ENCODE results near the gene BMPR2. TPM values are rescaled to one million over a fixed set of nuclear protein-coding genes. Genes with fewer than 3 reads are reported as not detected.
"Not testable (repeated sequence)": the region's sequence is repeated elsewhere in the genome, so short reads cannot be mapped to it uniquely, and the experiment has no call there.

Gene BMPR2
- total RNA-seq, 1 donor from 2014 or later, result 47.9 TPM

- no peaks in the 10 kb centered on the region for H3K36me3 ChIP-seq
Observed at GRCh38 chr2:202355993-202356505, 20.1 kb upstream of the BMPR2 start.

GRCh38 chr2:202358924-202359323 lies 17.2 kb upstream of the BMPR2 start:
- H3K4me3 ChIP-seq; H3K9me3 ChIP-seq; H3K27ac ChIP-seq; H3K4me1 ChIP-seq; intact Hi-C loops (cut with DNase I); H3K36me3 ChIP-seq; H3K27me3 ChIP-seq; DNase-seq (ENCODE audit: extremely low spot score in 2 of 2): not testable (repeated sequence)

More at GRCh38 chr2:202355993-202356505, 20.1 kb upstream of the BMPR2 start:
- H3K9me3 ChIP-seq, result no peaks in the 10 kb centered on the region
- no peaks in the 10 kb centered on the region for H3K27me3 ChIP-seq
- DNase-seq (ENCODE audit: extremely low spot score in 2 of 2), result no peak
- no peaks in the 10 kb centered on the region for H3K4me1 ChIP-seq
- intact Hi-C loops (cut with DNase I), result no loop called here
- H3K27ac ChIP-seq, result no peak overlapping the region
- TF ChIP-seq CTCF (IDR thresholded peaks at IDR 0.05) (no peak), POLR2A (IDR thresholded peaks at IDR 0.05) (no peak), POLR2AphosphoS5 (IDR thresholded peaks at IDR 0.05; ENCODE audit: insufficient read depth in 1 of 2, low read depth in 1 of 2) (no peak)
- H3K4me3 ChIP-seq, result no peak overlapping the region

DNA sequence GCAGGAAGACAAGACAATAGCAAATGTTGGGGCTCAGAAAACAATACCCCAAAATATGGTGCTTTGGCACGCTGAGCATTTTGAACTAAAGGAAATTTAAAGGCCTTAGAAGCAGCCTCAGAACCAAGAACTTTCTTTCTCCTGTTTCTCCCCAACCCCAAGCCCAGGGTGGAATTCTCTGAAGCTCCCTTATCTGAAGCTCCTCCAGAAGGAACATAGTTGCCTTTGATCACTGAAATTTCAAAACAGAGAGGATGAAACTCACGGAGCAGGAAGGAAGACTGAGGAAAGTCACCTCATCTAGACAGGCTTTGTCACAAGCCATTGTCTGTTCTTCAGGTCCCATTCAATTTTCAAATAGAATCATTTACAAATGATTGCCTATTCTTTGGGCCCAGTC lies 15.5 kb upstream of the BMPR2 start:
- TF ChIP-seq POLR2A (IDR thresholded peaks at IDR 0.05) (no peak), CTCF (IDR thresholded peaks at IDR 0.05) (no peak), POLR2AphosphoS5 (IDR thresholded peaks at IDR 0.05; ENCODE audit: insufficient read depth in 1 of 2, low read depth in 1 of 2) (no peak)
- Histone ChIP-seq H3K27me3 (no peaks in the 10 kb centered on the region), H3K4me3 (no peak overlapping the region), H3K27ac (no peak overlapping the region), H3K36me3 (no peaks in the 10 kb centered on the region), H3K4me1 (no peaks in the 10 kb centered on the region), H3K9me3 (no peaks in the 10 kb centered on the region)
- intact Hi-C loops (cut with DNase I), result no loop called here
- no peak for DNase-seq (ENCODE audit: extremely low spot score in 2 of 2)

DNA sequence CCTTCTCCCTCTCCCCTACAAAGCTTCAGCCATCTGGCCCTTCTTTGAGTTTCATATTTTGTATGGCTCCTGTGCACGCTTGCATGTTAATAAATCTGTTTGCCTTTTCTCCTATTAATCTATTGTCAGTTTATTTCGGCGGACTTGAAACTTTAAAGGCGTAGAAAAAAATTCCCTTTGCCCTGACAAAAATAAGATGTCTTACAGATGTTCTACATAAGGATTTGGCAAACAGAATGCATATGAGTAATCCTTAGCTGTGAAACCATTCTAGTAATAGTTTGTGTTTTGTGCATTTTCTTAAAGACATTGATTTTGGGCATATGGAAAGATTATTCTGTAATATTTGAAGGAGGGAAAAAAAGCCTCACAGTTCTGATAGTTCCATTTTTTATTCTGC lies 15.0 kb upstream of the BMPR2 start:
- Histone ChIP-seq H3K4me3 (no peak overlapping the region), H3K27ac (no peak overlapping the region), H3K4me1 (no peaks in the 10 kb centered on the region), H3K27me3 (no peaks in the 10 kb centered on the region), H3K36me3 (no peaks in the 10 kb centered on the region), H3K9me3 (no peaks in the 10 kb centered on the region)
- DNase-seq (ENCODE audit: extremely low spot score in 2 of 2), result no peak
- TF ChIP-seq POLR2A (IDR thresholded peaks at IDR 0.05), result no peak
- no peak for TF ChIP-seq POLR2AphosphoS5 (IDR thresholded peaks at IDR 0.05; ENCODE audit: insufficient read depth in 1 of 2, low read depth in 1 of 2)
- TF ChIP-seq CTCF (IDR thresholded peaks at IDR 0.05), result no peak
- intact Hi-C loops (cut with DNase I), result no loop called here

DNA sequence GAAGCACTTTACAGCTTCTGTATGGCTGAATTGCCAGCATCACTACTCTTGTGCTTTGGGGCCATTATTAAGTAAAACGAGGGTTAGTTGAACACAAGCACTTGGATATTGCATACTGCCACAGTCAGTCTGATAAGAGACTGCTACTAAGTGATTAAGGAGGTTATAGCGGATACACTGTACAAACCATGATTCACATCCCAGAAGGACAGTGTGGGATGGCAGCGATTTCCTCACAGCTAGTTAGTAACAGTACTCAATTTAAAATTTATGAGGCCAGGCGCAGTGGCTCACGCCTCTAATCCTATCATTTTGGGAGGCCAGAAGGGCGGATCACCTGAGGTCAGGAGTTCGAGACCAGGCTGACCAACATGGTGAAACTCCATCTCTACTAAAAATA lies 2.6 kb upstream of the BMPR2 start:
- Histone ChIP-seq H3K36me3 (no peaks in the 10 kb centered on the region), H3K4me3 (no peak overlapping the region), H3K4me1 (no peaks in the 10 kb centered on the region), H3K9me3 (no peaks in the 10 kb centered on the region), H3K27ac (no peak overlapping the region), H3K27me3 (no peaks in the 10 kb centered on the region)
- DNase-seq (ENCODE audit: extremely low spot score in 2 of 2), result no peak
- TF ChIP-seq POLR2AphosphoS5 (IDR thresholded peaks at IDR 0.05; ENCODE audit: insufficient read depth in 1 of 2, low read depth in 1 of 2) (no peak), POLR2A (IDR thresholded peaks at IDR 0.05) (no peak), CTCF (IDR thresholded peaks at IDR 0.05) (no peak)
- intact Hi-C loops (cut with DNase I), result no loop called here

DNA sequence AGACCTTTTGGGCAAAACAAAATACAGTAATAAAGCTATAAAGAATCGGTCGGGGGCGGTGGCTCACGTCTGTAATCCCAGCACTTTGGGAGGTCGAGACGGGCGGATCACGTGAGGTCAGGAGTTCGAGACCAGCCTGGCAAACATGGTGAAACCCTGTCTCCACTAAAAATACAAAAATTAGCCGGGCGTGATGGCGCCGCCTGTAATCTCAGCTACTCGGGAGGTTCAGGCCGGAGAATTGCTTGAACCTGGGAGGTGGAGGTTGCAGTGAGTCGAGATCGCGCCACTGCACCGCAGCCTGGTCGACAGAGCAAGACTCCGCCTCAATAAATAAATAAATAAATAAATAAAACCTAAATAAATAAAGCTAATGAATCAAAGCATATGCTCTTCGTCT lies 1.7 kb upstream of the BMPR2 start:
- DNase-seq (ENCODE audit: extremely low spot score in 2 of 2); H3K27me3 ChIP-seq; H3K4me1 ChIP-seq; H3K9me3 ChIP-seq; H3K36me3 ChIP-seq; intact Hi-C loops (cut with DNase I): not testable (repeated sequence)
- H3K4me3 ChIP-seq, result peak overlapping the region; percentile 89 to 91
- peak overlapping the region; percentile 99 for H3K27ac ChIP-seq

Data from vagina (tissue), 2 donors.